Ovary (tissue), 10 donors: ENCODE measurements around the gene BRPF1. TPM values are rescaled to one million over a fixed set of nuclear protein-coding genes. Genes with fewer than 3 reads are reported as not detected.

Experiments used
- DNase-seq, 5 donors: peaks; one replicate each; pipeline ENCODE4 v3.0.0-alpha.2; 2019 to 2020
- H3K27ac ChIP-seq, 2 donors: fragments of 200-600 bp; one replicate each; pipeline versions ENCODE4 v1.5.1 to v1.8.0; 2019 to 2022
- H3K27me3 ChIP-seq: fragments of 200-600 bp; one replicate; pipeline ENCODE4 v1.8.0; 2022
- H3K36me3 ChIP-seq: fragments of 200-600 bp; sonication (generic); one replicate; pipeline ENCODE4 v1.5.1; 2019
- H3K4me1 ChIP-seq: one replicate; pipeline ENCODE4 v1.8.1; 2013; ENCODE audit warnings: mild to moderate bottlenecking, moderate library complexity; ENCODE audit not compliant: insufficient read depth
- H3K4me3 ChIP-seq: fragments of 200-600 bp; sonication (generic); one replicate; pipeline ENCODE4 v1.5.1; 2017
- H3K9me3 ChIP-seq, 2 donors: fragments of 200-600 bp in 1 of 2; sonication (generic) in 1 of 2; one replicate each; pipeline versions ENCODE4 v1.5.1 to v1.8.1; 2013 to 2019; ENCODE audit warnings: mild to moderate bottlenecking in 1 of 2, moderate library complexity in 1 of 2
- CTCF ChIP-seq, 3 donors: fragments of 450-650 bp in 2 of 3; fragments of 200-600 bp in 1 of 3; IDR thresholded peaks; one replicate each; pipeline versions ENCODE4 v1.5.1 to v1.8.0; 2016 to 2022; ENCODE audit warnings: antibody characterized with exemption in 3 of 3, mild to moderate bottlenecking in 1 of 3
- EP300 ChIP-seq: sonication (generic); formaldehyde crosslinking; IDR thresholded peaks from one replicate; pipeline ENCODE4 v1.6.1; 2017; ENCODE audit warnings: antibody characterized with exemption
- POLR2A ChIP-seq: fragments of 450-650 bp; IDR thresholded peaks from one replicate; pipeline ENCODE4 v1.6.1; 2017; ENCODE audit warnings: antibody characterized with exemption, mild to moderate bottlenecking, moderate library complexity
- WGBS, 3 donors: extraction: QIAGEN DNeasy Blood & Tissue Kit in 1 of 3; methylation state at CpG; one replicate each; pipeline versions ENCODE4 v1.1.5 to v1.1.7; 2013 to 2017; 5-methylcytosine and 5-hydroxymethylcytosine counted together
- intact Hi-C, 4 donors: fragments of 100-400 bp; cut with DNase I; formaldehyde crosslinking; loops; one replicate each; pipeline versions ENCODE4 v1.11.0 to v1.15.1; 2022 to 2023
- long read RNA-seq, 3 donors: library from polyadenylated mRNA in 2 of 3; unstranded in 2 of 3; transcript quantifications; one replicate each; pipeline ENCODE4 v2.0.0 and lab custom pipeline, GENCODE V29; 2021 to 2026
- polyA plus RNA-seq, 2 donors: library from polyadenylated mRNA; stranded (reverse); fragments of 200-250 nt in 1 of 2; fragments of 350-450 nt in 1 of 2; fragmentation: Illumina TruSeq in 1 of 2; extraction: RNeasy Lipid Tissue Mini Kit (QIAGEN cat#74804) in 1 of 2; gene quantifications; one replicate each; pipeline ENCODE4 v1.2.3, GENCODE V29; 2013 to 2014
- total RNA-seq, 7 donors: library from RNA; depleted of rRNA in 2 of 7; stranded (reverse); fragments of >200 nt in 2 of 7; fragmentation: NEBNext Ultra II Directional in 3 of 7; extraction: Animal tissue kit (Norgen Biotek cat#: 25700) in 3 of 7; gene quantifications; one replicate each; pipeline versions ENCODE4 v1.1.0 to v1.2.4, GENCODE V29; 2016 to 2023
- donor health status: DM: no; HTN: no; CAD: no; lungs with moderate emphysema.
- donor health status: DM: no; HTN: no; CAD: no.
- donor health status: Bipolar disorder and iron deficiency.
- donor health status: DM: yes; HTN: yes; CAD: no.
- donor health status: DM: no; HTN: no; CAD: no.
- donor health status: DM: yes; HTN: yes; CAD: no.

BRPF1 gene
- 10 to 100 TPM; 11.7 to 26.4 (median 23.1) TPM for total RNA-seq
- polyA plus RNA-seq = 10 to 100 TPM in 1 of 2 donors, 1 to 10 TPM in 1; 7.2 to 12.1 TPM
- long read RNA-seq, donor 1, partial matches to known transcripts = 24 of 29 reads
- long read RNA-seq, donor 1, other reads (novel, unspliced or antisense) = 5 of 29 reads
- long read RNA-seq, donor 2, partial matches to known transcripts = 18 of 18 reads
- long read RNA-seq, donor 2, other reads (novel, unspliced or antisense) = 0 of 18 reads
- long read RNA-seq, donor 3, full-length matches to known transcripts = 8 of 34 reads
- long read RNA-seq, donor 3, partial matches to known transcripts = 5 of 34 reads
- long read RNA-seq, donor 3, other reads (novel, unspliced or antisense) = 21 of 34 reads

- no peaks in the 10 kb centered on the region for H3K9me3 ChIP-seq
- intact Hi-C loops = loop anchor here in 2 of 4 donors (2.0 to 10.0 kb wide), 3 partner anchors 19 to 203 kb away; partner anchors contain the start of genes ARPC4 (in 1 of the 2), CRELD1 (in 1 of the 2) and TADA3 (in 1 of the 2)
- WGBS, 3 donors = 0 to 1% (median 1%) methylated on average over 61 to 88 of the region's 88 CpGs
- peak within 1 kb of the TSS; percentile 91 to 98 for H3K27ac ChIP-seq
- H3K4me3 ChIP-seq = peak within 1 kb of the TSS; percentile 94
- H3K36me3 ChIP-seq = no peaks in the 10 kb centered on the region
- H3K4me1 ChIP-seq = peaks cover 4% of the 10 kb centered on the region
- DNase-seq = peak; percentile 99 to 100 (median 100)
- H3K27me3 ChIP-seq = no peaks in the 10 kb centered on the region
- TF ChIP-seq EP300 = no peak
- peak; percentile 51 for TF ChIP-seq POLR2A
- peak in 1 of 3 donors; percentile 41 for TF ChIP-seq CTCF (IDR thresholded peaks at IDR 0.05)
Measured at GRCh38 chr3:9731206-9732079, at the start of gene BRPF1. BRPF1 (plus strand) TSS chr3:9731735; CDS start chr3:9734141, 2,406 bp downstream.

GRCh38 chr3:9682096-9682495, 49.4 kb upstream of the BRPF1 start:
- 87 to 96% (median 87%) methylated on average over 6 of the region's 6 CpGs for WGBS, 3 donors
- no peaks in the 10 kb centered on the region for H3K9me3 ChIP-seq
- H3K36me3 ChIP-seq = no peaks in the 10 kb centered on the region
- no peak overlapping the region for H3K27ac ChIP-seq
- no peaks in the 10 kb centered on the region for H3K27me3 ChIP-seq
- no peaks in the 10 kb centered on the region for H3K4me1 ChIP-seq
- no peak for TF ChIP-seq POLR2A
- TF ChIP-seq CTCF (IDR thresholded peaks at IDR 0.05) = no peak
- TF ChIP-seq EP300 = no peak
- DNase-seq = no peak
- intact Hi-C loops = no loop called here
- no peak overlapping the region for H3K4me3 ChIP-seq

- H3K36me3 ChIP-seq = no peaks in the 10 kb centered on the region
- H3K4me3 ChIP-seq = no peak overlapping the region
- H3K9me3 ChIP-seq = no peaks in the 10 kb centered on the region
- no peak overlapping the region for H3K27ac ChIP-seq
- 88 to 92% (median 91%) methylated on average over 3 of the region's 3 CpGs for WGBS, 3 donors
- intact Hi-C loops = no loop called here
- DNase-seq = no peak
- H3K27me3 ChIP-seq = no peaks in the 10 kb centered on the region
- TF ChIP-seq CTCF (IDR thresholded peaks at IDR 0.05) (no peak), EP300 (no peak), POLR2A (no peak)
- peaks cover 1% of the 10 kb centered on the region for H3K4me1 ChIP-seq
Measured at GRCh38 chr3:9683426-9683825, 48.1 kb upstream of the BRPF1 start.

- no peaks in the 10 kb centered on the region for H3K27me3 ChIP-seq
- intact Hi-C loops = no loop called here
- TF ChIP-seq EP300 (no peak), POLR2A (no peak)
- peaks cover 1% of the 10 kb centered on the region for H3K4me1 ChIP-seq
- no peaks in the 10 kb centered on the region for H3K9me3 ChIP-seq
- no peaks in the 10 kb centered on the region for H3K36me3 ChIP-seq
- 90 to 91% (median 90%) methylated on average over 18 of the region's 18 CpGs for WGBS, 3 donors
- no peak overlapping the region for H3K27ac ChIP-seq
- DNase-seq = no peak
- H3K4me3 ChIP-seq = no peak overlapping the region
Measured at GRCh38 chr3:9685216-9686049, 46.1 kb upstream of the BRPF1 start.
